Body of pancreas (tissue), 4 donors: ENCODE measurements around the gene HECA.

Source experiments
- CTCF ChIP-seq, 7 experiments: fragments of 450-650 bp in 4 of 7; fragments of 200-600 bp in 3 of 7; sonication (generic) in 3 of 7; IDR thresholded peaks; one replicate each; pipeline ENCODE4 v1.5.1; 2016 to 2019; ENCODE audit warnings: antibody characterized with exemption in 7 of 7
- POLR2A ChIP-seq, 3 donors: fragments of 450-650 bp; IDR thresholded peaks; one replicate each; pipeline ENCODE4 v1.6.1; 2016; ENCODE audit warnings: antibody characterized with exemption in 3 of 3, mild to moderate bottlenecking in 2 of 3

- TF ChIP-seq POLR2A (IDR thresholded peaks at IDR 0.05) (no peak), CTCF (IDR thresholded peaks at IDR 0.05) (no peak)
Observed at GRCh38 chr6:139112561-139112960, 22.3 kb upstream of the HECA start.
